Stimulated activated naive CD8-positive, alpha-beta T cell treated with anti-CD3 and anti-CD28 coated beads, Interleukin-15, amount 100 ng/mL, for 72 hours (primary cell): ENCODE results near the gene H2BW2.
A peak's percentile ranks its signal among the peaks of the same experiment; 100 is the strongest.
"Not testable (repeated sequence)": the region's sequence is repeated elsewhere in the genome, so short reads cannot be mapped to it uniquely, and the experiment has no call there.

Source experiments
- ATAC-seq: fragments of 150-1000 bp; cut with Tn5 transposase; 2 replicates; pipeline ENCODE4 v1.10.0; 2021; ENCODE audit warnings: mild to moderate bottlenecking, moderate library complexity
- DNase-seq, 2 donors: peaks; one replicate each; pipeline ENCODE4 v3.0.0; 2021 to 2022
- H3K27ac Mint-ChIP-seq, 2 donors: one replicate each; pipeline ENCODE4 v1.8.0; 2022; ENCODE audit warnings: mild to moderate bottlenecking in 2 of 2, mixed read lengths in 2 of 2, moderate library complexity in 2 of 2
- H3K27me3 Mint-ChIP-seq: one replicate; pipeline ENCODE4 v1.8.0; 2022; ENCODE audit warnings: mixed read lengths
- H3K4me1 Mint-ChIP-seq: one replicate; pipeline ENCODE4 v1.8.0; 2022; ENCODE audit warnings: mild to moderate bottlenecking, mixed read lengths
- H3K4me3 Mint-ChIP-seq, 2 donors: one replicate each; pipeline ENCODE4 v1.8.0; 2022; ENCODE audit warnings: mild to moderate bottlenecking in 2 of 2, mixed read lengths in 2 of 2, moderate library complexity in 1 of 2
- H3K9me3 Mint-ChIP-seq, 2 donors: one replicate each; pipeline ENCODE4 v1.8.0; 2022; ENCODE audit warnings: mixed read lengths in 2 of 2

H2BW2 gene

DNA sequence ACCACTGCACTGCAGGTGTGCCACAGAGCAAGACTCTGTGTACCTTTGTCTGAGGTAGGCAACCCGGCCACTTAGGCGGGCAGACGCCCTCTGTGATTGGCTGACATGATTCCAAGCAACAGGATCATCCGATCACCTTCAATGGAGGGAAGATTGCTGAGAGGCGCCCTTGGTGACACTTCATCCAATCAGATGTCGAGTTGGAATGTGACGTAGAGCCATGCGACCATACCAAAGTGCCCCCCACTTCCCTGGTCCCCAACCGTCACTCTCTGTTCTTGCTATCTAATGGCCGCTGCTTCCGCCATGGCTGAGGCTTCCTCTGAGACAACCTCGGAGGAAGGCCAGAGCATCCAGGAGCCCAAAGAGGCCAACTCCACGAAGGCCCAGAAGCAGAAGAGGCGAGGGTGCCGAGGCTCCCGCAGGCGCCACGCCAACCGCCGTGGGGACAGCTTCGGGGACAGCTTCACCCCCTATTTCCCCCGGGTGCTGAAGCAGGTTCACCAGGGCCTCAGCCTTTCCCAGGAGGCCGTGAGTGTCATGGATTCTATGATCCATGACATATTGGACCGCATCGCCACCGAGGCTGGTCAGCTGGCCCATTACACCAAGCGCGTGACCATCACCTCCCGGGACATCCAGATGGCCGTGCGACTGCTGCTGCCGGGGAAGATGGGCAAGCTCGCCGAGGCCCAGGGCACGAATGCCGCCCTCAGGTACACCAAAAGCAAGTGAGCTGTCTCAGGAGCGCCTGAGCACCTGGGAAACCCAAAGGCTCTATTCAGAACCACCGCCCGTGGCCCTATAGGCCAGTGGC lies at the start of gene H2BW2:
Gene H2BW2, plus strand, starts transcription at position 268 of the 817 bp plus-strand sequence. Its CDS starts 39 bp downstream, at position 307.
- no peak for ATAC-seq
- Mint-ChIP-seq H3K9me3 (no peaks in the 10 kb centered on the region), H3K4me1 (no peaks in the 10 kb centered on the region), H3K27ac (no peak within 1 kb of the TSS), H3K4me3 (no peak within 1 kb of the TSS), H3K27me3 (peaks cover 17% of the 10 kb centered on the region)
- DNase-seq: no peak

DNA sequence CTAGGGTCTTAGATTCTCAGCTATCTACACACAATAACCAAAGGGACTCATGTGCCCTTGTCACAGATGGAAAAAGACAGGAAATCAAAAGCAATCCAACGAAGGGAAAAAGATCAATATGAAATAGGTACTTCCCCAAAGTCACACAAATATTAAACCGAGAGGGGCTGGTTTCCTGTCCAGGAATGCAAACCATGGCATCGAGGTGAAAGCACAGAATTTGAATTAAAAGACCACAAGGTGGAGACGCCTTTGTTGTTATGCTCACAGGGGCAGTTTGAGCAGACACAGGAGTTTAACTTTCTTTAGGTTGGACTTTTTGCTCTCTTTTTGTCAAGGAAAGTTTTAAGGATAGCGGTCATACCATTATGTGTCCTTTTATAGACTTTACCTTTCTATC lies 40.5 kb upstream of the H2BW2 start:
- Mint-ChIP-seq H3K27ac (no peak overlapping the region), H3K4me3 (no peak overlapping the region), H3K9me3 (no peaks in the 10 kb centered on the region), H3K27me3 (no peaks in the 10 kb centered on the region), H3K4me1 (no peaks in the 10 kb centered on the region)
- ATAC-seq (no peak), DNase-seq (no peak)

DNA sequence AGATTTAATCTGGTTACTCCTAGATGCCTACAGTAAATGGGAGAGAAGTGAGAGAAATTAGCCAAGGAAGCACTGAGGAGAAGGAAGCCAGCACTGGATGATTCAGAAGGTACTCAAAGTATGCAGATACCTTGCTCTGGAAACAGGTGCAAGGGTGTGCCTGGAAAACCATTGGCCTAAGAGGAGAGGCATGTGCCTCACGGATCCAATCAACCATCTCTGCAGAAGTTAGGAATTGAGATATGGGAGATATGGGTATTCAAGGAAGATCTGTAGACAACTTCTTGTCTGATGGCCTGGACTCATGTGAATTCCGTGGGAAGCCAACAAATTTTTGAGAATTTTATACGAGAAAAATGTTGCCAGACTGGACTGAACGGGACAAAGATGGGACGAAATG lies 30.9 kb upstream of the H2BW2 start:
- H3K9me3 Mint-ChIP-seq: no peaks in the 10 kb centered on the region
- no peak for ATAC-seq
- peaks cover 11% of the 10 kb centered on the region for H3K27me3 Mint-ChIP-seq
- no peak for DNase-seq
- no peak overlapping the region for H3K27ac Mint-ChIP-seq
- no peaks in the 10 kb centered on the region for H3K4me1 Mint-ChIP-seq
- no peak overlapping the region for H3K4me3 Mint-ChIP-seq

DNA sequence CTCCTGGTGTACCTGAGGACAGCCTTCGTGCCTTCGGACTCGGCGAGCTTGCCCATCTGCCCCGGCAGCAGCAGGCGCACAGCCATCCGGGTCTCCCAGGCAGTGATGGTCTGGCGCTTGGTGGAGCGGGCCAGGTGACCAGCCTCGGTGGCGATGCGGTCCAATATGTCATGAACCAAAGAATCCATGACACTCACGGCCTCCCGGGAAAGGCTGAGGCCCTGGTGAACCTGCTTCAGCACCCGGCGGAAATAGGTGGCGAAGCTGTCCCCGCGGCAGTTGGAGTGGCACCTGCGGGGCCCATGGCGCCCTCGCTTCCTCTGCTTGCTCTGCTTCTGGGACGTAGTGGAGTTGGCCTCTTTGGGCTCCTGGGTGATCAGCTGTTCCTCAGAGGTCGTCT lies 26.6 kb upstream of the H2BW2 start:
- H3K9me3 Mint-ChIP-seq: no peaks in the 10 kb centered on the region
- no peak overlapping the region for H3K27ac Mint-ChIP-seq
- no peak for DNase-seq
- peaks cover 10% of the 10 kb centered on the region for H3K27me3 Mint-ChIP-seq
- H3K4me1 Mint-ChIP-seq: no peaks in the 10 kb centered on the region
- no peak overlapping the region for H3K4me3 Mint-ChIP-seq
- ATAC-seq: no peak

DNA sequence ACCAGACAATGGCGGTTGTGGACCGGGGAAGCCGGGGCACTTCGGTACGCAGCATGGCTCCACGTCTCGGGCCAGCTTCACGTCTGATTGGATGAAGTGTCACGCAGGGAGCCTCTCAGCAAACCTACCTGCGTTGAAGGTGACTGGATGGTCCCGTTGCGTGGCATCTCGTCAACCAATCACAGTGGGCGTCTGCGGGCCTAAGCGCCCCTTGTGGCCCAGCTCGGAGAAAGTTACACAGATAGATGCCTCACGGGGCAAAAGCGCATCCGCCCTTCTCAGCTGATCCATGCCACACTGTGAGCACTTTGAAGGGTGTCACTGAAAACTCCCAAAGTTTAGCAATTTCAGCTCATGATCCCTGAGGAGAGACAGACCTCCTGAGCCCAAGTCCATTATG lies 26.1 kb upstream of the H2BW2 start, which contains the start of gene H2BW1:
Gene H2BW1, minus strand, starts transcription at position 103 of the 400 bp plus-strand sequence. CDS start 132 bp downstream, outside the sequence.
- no peak for ATAC-seq
- H3K4me3 Mint-ChIP-seq: no peak within 1 kb of the TSS
- no peak for DNase-seq
- no peaks in the 10 kb centered on the region for H3K4me1 Mint-ChIP-seq
- no peaks in the 10 kb centered on the region for H3K9me3 Mint-ChIP-seq
- no peak within 1 kb of the TSS for H3K27ac Mint-ChIP-seq
- peaks cover 13% of the 10 kb centered on the region for H3K27me3 Mint-ChIP-seq

DNA sequence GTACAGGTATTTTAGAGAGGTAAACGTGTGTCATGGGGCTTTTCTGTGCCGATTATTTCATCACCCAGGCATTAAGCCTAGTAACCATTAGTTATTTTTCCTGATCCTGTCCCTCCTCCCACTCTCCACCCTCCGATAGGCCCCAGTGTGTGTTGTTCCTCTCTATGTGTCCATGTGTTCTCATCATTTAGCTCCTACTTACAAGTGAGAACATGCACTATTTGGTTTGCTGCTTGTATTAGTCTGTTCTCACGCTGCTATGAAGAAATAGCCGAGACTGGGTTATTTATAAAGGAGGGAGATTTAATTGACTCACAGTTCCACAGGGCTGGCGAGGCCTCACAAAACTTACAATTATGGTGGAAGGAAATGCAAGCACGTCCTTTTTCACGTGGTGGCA lies 24.2 kb upstream of the H2BW2 start:
- H3K4me1 Mint-ChIP-seq, H3K4me3 Mint-ChIP-seq, H3K27ac Mint-ChIP-seq, H3K9me3 Mint-ChIP-seq, DNase-seq, ATAC-seq: not testable (repeated sequence)
- peaks cover 13% of the 10 kb centered on the region for H3K27me3 Mint-ChIP-seq

DNA sequence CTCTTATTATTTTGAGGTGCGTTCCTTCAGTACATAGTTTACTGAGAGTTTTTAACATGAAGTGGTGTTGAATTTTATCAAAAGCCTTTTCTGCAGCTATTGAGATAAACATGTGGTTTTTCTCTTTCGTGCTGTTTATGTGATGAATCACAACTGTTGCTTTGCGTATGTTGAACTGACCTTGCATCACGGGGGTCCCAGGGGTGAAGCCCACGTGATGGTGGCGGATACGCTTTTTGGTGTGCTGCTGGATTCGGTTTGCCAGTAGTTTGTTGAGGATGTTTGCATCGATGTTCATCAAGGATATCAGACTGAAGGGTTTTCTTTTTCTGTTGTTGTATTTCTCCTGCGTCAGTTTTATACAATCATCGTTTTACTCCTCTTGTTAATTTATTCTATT lies 21.6 kb upstream of the H2BW2 start:
- no peak overlapping the region for H3K27ac Mint-ChIP-seq
- H3K9me3 Mint-ChIP-seq: no peaks in the 10 kb centered on the region
- DNase-seq: no peak
- H3K4me1 Mint-ChIP-seq: no peaks in the 10 kb centered on the region
- no peak overlapping the region for H3K4me3 Mint-ChIP-seq
- ATAC-seq: no peak
- peaks cover 13% of the 10 kb centered on the region for H3K27me3 Mint-ChIP-seq

DNA sequence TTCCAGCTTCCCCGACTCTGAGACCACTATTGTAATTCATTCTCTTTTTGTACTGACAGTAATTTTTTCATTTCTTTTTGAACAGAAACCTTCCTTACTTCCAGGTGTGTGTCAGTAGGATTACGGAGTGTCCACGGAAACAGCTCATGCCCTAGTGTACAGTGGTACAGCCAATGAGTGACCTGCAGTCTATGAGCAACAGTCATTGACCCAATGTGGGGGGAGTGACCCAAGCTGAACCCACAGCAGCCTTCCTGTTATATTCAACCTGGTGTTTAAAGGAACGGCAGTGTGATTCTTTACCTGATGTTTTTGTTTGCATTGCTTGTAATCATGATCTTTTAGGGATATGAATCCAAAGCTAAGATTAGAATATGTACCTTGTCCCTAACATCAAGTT lies 1.2 kb downstream of the H2BW2 start:
- no peak overlapping the region for H3K4me3 Mint-ChIP-seq
- no peaks in the 10 kb centered on the region for H3K4me1 Mint-ChIP-seq
- H3K27ac Mint-ChIP-seq: no peak overlapping the region
- ATAC-seq (no peak), DNase-seq (no peak)
- peaks cover 12% of the 10 kb centered on the region for H3K27me3 Mint-ChIP-seq
- H3K9me3 Mint-ChIP-seq: no peaks in the 10 kb centered on the region

DNA sequence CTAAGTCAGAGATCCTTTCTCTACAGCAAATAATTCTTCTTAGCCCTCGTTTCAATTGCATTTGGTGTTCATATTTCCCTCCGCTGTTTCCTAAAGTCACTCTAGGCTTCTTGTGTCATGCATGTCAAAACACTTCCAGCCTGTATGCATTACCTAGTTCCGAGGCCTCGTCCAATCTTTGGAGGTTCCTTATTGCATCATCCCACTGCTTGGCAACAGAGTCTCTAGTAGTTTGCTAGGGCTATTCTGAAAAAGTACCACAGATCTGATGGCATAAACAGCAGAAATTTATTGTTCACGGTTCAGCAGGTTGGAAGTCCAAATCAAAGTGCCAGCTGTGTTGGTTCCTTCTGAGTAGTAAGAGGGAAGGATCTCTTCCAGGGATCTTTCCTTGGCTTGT lies 5.9 kb downstream of the H2BW2 start:
- no peak for ATAC-seq
- H3K27ac Mint-ChIP-seq: no peak overlapping the region
- no peak overlapping the region for H3K4me3 Mint-ChIP-seq
- no peaks in the 10 kb centered on the region for H3K27me3 Mint-ChIP-seq
- no peaks in the 10 kb centered on the region for H3K4me1 Mint-ChIP-seq
- no peaks in the 10 kb centered on the region for H3K9me3 Mint-ChIP-seq
- no peak for DNase-seq

DNA sequence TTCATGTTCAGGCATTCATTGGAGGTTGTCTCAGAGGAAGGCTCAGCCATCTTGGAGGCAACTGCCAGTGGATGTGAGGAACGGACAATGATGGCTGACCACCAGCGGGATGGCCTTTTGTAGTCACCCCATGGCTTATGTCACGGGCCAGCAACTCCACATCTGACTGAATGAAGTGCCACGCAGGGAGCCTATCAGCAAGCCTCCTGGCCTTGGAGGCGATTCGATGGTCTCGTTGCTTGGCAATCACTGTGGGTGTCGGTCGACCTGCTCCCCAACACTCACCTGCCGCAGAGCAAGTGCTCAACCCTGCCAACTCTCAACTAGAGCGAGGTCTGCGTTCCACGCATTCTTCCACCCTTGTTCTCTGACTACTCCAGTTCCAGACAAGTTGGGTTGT lies 7.4 kb downstream of the H2BW2 start:
- Mint-ChIP-seq H3K27ac (no peak overlapping the region), H3K9me3 (no peaks in the 10 kb centered on the region), H3K27me3 (no peaks in the 10 kb centered on the region), H3K4me1 (no peaks in the 10 kb centered on the region), H3K4me3 (no peak overlapping the region)
- ATAC-seq: no peak
- DNase-seq: no peak

DNA sequence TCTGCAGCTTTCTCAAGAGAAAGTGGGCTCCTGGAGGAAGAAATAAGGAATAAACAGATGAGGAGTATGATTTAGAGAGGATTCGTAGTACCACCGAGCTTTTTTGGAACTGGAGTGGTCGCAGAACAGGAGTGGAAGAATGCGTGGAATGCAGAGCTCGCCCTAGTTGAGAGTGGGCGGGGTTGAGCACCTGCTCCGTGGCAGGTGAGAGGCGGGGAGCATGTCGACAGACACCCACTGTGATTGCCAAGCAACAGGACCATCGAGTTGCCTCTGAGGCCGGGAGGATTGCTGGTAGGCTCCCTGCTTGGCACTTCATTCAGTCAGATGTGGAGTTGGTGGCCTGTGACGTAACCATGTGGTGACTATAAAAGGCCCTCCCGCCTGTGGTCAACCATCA lies 15.2 kb downstream of the H2BW2 start:
- not testable (repeated sequence) for H3K4me3 Mint-ChIP-seq, DNase-seq, H3K9me3 Mint-ChIP-seq, H3K4me1 Mint-ChIP-seq, ATAC-seq, H3K27me3 Mint-ChIP-seq, H3K27ac Mint-ChIP-seq

DNA sequence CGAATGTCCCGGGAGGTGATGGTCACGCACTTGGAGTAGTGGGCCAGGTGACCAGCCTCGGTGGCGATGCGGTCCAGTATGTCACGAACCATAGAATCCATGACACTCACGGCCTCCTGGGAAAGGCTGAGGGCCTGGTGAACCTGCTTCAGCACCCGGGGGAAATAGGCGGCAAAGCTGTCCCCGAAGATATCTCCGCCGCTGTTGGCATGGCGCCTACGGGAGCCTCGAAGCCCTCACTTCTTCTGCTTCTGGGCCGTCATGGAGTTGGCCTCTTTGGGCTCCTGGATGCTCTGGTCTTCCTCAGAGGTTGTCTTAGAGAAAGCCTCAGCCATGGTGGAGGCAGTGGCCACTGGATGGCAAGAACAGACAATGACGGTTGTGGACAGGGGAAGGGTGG lies 22.9 kb downstream of the H2BW2 start:
- H3K4me3 Mint-ChIP-seq, H3K9me3 Mint-ChIP-seq, DNase-seq, ATAC-seq, H3K27me3 Mint-ChIP-seq, H3K27ac Mint-ChIP-seq, H3K4me1 Mint-ChIP-seq: not testable (repeated sequence)

DNA sequence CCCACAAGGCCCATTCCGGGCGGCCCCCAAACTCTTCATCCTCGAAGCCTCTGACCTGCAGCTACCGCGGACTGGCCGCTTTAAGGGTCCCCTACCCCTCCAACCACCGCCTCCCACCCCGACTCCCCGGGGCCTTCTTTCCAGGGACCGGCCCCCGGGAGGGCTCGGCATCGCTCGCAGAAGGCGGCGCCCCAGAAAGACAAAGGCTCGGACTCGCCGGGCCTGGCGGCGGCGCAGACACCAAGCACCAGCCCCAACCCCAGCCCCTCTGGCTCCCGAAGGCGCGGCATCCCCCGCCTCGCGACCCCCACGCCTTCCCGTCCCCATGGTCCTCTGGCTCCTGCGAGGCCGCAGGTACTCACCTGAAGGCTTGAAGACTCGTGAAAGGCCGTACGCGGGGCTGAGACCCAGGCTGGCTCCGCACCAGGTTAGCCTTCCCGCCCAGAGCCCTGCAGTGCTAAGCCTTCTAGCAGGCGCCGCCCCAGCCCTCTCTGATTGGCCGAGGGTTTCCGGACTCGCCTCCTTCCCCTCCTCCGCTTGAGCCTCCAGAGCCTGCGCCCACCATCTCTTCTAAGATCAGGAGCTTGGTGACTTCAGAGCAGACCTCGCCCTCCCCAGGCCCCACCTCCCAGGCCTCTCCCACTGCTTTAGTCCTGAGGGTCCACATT lies 36.2 kb downstream of the H2BW2 start, which contains the start of gene TMSB15C:
Gene TMSB15C, minus strand, starts transcription at position 459 of the 668 bp plus-strand sequence.
- peak; percentile 99 for ATAC-seq
- DNase-seq, H3K27me3 Mint-ChIP-seq, H3K4me1 Mint-ChIP-seq, H3K27ac Mint-ChIP-seq, H3K4me3 Mint-ChIP-seq, H3K9me3 Mint-ChIP-seq: not testable (repeated sequence)

DNA sequence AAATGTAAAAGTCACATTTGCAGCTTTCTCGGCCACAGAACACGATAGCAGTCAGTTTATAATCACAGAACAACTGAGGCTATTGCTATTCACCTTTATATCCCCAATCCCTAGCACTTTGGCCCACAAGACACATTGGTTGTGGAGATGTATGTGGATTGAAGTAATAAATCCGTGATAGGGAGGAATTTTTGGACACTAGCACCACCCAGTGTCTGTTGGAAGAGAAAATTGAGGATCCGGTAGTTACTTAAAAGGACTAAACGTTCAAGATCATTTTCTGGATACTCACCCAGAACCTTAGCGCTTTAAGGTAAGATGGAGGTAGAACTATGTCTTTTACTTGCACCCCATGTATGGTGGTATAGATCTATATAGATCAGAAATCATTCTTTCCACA lies 38.1 kb downstream of the H2BW2 start:
- DNase-seq, H3K4me3 Mint-ChIP-seq, H3K4me1 Mint-ChIP-seq, ATAC-seq, H3K27me3 Mint-ChIP-seq, H3K27ac Mint-ChIP-seq, H3K9me3 Mint-ChIP-seq: not testable (repeated sequence)

DNA sequence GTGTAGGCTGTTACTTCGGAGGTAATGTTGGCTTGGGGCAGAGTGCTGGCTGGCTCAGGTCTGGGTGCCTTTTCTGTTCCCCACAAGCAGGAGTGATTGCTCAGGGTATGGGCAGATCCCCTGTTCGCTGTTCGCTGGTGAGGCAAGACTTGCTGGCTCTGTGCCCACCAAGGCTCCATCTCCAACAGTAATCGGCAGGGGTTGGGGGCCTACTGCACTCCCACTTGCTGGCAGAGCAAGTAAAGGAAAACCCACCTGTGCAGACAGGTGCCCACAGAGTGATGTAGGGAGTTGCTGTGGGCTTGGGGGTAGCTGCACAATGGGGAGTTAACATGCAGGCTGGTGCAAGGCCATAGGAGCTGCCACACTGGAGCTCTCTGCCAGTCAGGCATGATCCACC lies 44.3 kb downstream of the H2BW2 start:
- DNase-seq (no peak), ATAC-seq (no peak)
- Mint-ChIP-seq H3K9me3 (no peaks in the 10 kb centered on the region), H3K27me3 (peaks cover 13% of the 10 kb centered on the region), H3K4me3 (no peak overlapping the region), H3K27ac (no peak overlapping the region), H3K4me1 (no peaks in the 10 kb centered on the region)

DNA sequence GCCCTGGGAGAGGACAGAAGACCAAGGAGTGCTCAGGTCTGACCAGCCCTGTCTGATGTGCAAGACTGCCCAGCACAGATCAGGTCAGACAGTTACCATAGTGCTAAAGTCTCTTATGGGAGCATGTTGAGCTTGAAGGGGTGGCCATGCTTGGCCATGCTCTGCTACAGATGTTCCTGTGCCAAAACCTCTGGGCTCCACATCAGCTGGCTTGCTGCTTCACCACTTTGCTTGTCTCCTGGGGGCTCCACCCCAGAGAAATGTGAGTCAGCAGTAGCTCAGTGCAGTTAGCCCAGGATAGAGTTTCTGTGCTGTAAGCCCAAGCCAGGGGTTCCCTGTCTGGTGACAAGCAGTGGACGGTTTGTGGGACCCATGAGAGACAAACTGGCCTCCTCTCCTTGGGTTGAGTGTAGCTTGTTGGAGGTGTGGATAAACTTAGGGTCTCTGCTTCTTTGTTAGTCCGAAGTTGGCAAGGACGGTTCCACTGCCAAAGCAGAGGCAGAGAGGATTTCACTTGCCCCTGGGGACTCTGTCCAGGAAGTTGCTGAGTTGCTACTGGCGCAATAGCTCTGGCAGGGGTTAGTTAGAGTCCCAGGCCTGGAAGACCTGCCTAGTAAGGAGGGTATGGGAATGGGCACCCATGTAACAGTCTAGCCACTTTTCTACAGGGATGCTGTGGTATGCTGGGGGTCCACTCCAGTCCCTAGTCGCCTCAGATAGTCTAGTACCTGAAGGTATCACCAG lies 45.0 kb downstream of the H2BW2 start:
- H3K9me3 Mint-ChIP-seq: no peaks in the 10 kb centered on the region
- DNase-seq (no peak), ATAC-seq (no peak)
- peaks cover 13% of the 10 kb centered on the region for H3K27me3 Mint-ChIP-seq
- no peaks in the 10 kb centered on the region for H3K4me1 Mint-ChIP-seq
- no peak overlapping the region for H3K4me3 Mint-ChIP-seq
- H3K27ac Mint-ChIP-seq: no peak overlapping the region
